Esophagus (tissue), 2 donors: Measurements from ENCODE around the gene RUNX1. TPM values are rescaled to one million over a fixed set of nuclear protein-coding genes. Genes with fewer than 3 reads are reported as not detected.
"Not testable (repeated sequence)": the region's sequence is repeated elsewhere in the genome, so short reads cannot be mapped to it uniquely, and the experiment has no call there.

Source experiments
- H3K27ac ChIP-seq, 2 donors: one replicate each; pipeline ENCODE4 v1.5.1; 2013; ENCODE audit warnings: low read depth in 2 of 2, mild to moderate bottlenecking in 2 of 2, inconsistent platforms in 1 of 2, low read length in 1 of 2, moderate library complexity in 1 of 2
- H3K27me3 ChIP-seq, 2 donors: one replicate each; pipeline ENCODE4 v1.6.1; 2013; ENCODE audit warnings: low read length in 2 of 2, control low read depth in 1 of 2, mild to moderate bottlenecking in 1 of 2; ENCODE audit not compliant: insufficient read depth in 2 of 2, control insufficient read depth in 1 of 2
- H3K36me3 ChIP-seq, 2 donors: one replicate each; pipeline ENCODE4 v1.6.1; 2013; ENCODE audit warnings: low read length in 1 of 2; ENCODE audit not compliant: control insufficient read depth in 2 of 2, insufficient read depth in 2 of 2
- H3K4me1 ChIP-seq, 2 donors: one replicate each; pipeline ENCODE4 v1.6.1; 2013; ENCODE audit warnings: low read length in 1 of 2; ENCODE audit not compliant: control insufficient read depth in 2 of 2, insufficient read depth in 2 of 2
- H3K4me3 ChIP-seq, 2 donors: one replicate each; pipeline ENCODE4 v1.5.1; 2013; ENCODE audit warnings: low read length in 2 of 2, mild to moderate bottlenecking in 2 of 2, low read depth in 1 of 2, moderate library complexity in 1 of 2
- H3K9me3 ChIP-seq, 2 donors: one replicate each; pipeline ENCODE4 v1.6.1; 2013; ENCODE audit warnings: mild to moderate bottlenecking in 2 of 2, low read depth in 1 of 2, low read length in 1 of 2, moderate library complexity in 1 of 2; ENCODE audit not compliant: control insufficient read depth in 2 of 2, insufficient read depth in 1 of 2
- WGBS, 2 donors: extraction: QIAGEN DNeasy Blood & Tissue Kit; methylation state at CpG; one replicate each; pipeline ENCODE4 v1.1.7; 2013; 5-methylcytosine and 5-hydroxymethylcytosine counted together
- polyA plus RNA-seq, 2 donors: library from polyadenylated mRNA; stranded (reverse); fragments of 200-250 nt; gene quantifications; one replicate each; pipeline ENCODE4 v1.2.3, GENCODE V29; 2013
- donor health status: healthy with polysubstance abuse.
- donor health status: Bipolar disorder and iron deficiency.

RUNX1 gene
- polyA plus RNA-seq, 2 donors: 4.4 to 6.4 TPM

GRCh38 chr21:34810786-34811185 is 238.3 kb downstream of the RUNX1 start:
- WGBS, 2 donors: 82 to 83% methylated on average over 6 of the region's 6 CpGs
- no peaks in the 10 kb centered on the region for H3K27me3 ChIP-seq
- no peaks in the 10 kb centered on the region for H3K9me3 ChIP-seq
- no peak overlapping the region for H3K4me3 ChIP-seq
- peaks cover 0 to 2% of the 10 kb centered on the region in 2 donors for H3K36me3 ChIP-seq
- no peak overlapping the region for H3K27ac ChIP-seq
- H3K4me1 ChIP-seq: peaks cover 0 to 20% of the 10 kb centered on the region in 2 donors

GRCh38 chr21:34809822-34810221 is 239.3 kb downstream of the RUNX1 start:
- peaks cover 0 to 2% of the 10 kb centered on the region in 2 donors for H3K36me3 ChIP-seq
- peaks cover 0 to 20% of the 10 kb centered on the region in 2 donors for H3K4me1 ChIP-seq
- WGBS, 2 donors: 95 to 97% methylated on average over 6 of the region's 6 CpGs
- H3K9me3 ChIP-seq: no peaks in the 10 kb centered on the region
- no peak overlapping the region for H3K27ac ChIP-seq
- H3K4me3 ChIP-seq: no peak overlapping the region
- no peaks in the 10 kb centered on the region for H3K27me3 ChIP-seq

GRCh38 chr21:34808569-34809204 is 240.4 kb downstream of the RUNX1 start:
- Histone ChIP-seq H3K36me3 (peaks cover 0 to 2% of the 10 kb centered on the region in 2 donors), H3K9me3 (no peaks in the 10 kb centered on the region), H3K27ac (peak overlapping the region; percentile 88 to 92), H3K27me3 (no peaks in the 10 kb centered on the region), H3K4me3 (no peak overlapping the region), H3K4me1 (peaks cover 0 to 20% of the 10 kb centered on the region in 2 donors)
- 54% methylated on average over 7 of the region's 7 CpGs for WGBS, 2 donors

- WGBS, 2 donors: 46 to 57% methylated on average over 14 to 15 of the region's 15 CpGs
- peaks cover 0 to 15% of the 10 kb centered on the region in 2 donors for H3K4me1 ChIP-seq
- H3K27ac ChIP-seq: peak overlapping the region; percentile 88 to 92
- no peak overlapping the region for H3K4me3 ChIP-seq
- H3K36me3 ChIP-seq: peaks cover 0 to 2% of the 10 kb centered on the region in 2 donors
- no peaks in the 10 kb centered on the region for H3K27me3 ChIP-seq
- no peaks in the 10 kb centered on the region for H3K9me3 ChIP-seq
Observed at GRCh38 chr21:34807881-34808568, 241.1 kb downstream of the RUNX1 start.

GRCh38 chr21:34807146-34807880 is 241.8 kb downstream of the RUNX1 start:
- Histone ChIP-seq H3K27me3 (no peaks in the 10 kb centered on the region), H3K36me3 (peaks cover 0 to 2% of the 10 kb centered on the region in 2 donors), H3K4me3 (no peak overlapping the region), H3K4me1 (peaks cover 0 to 15% of the 10 kb centered on the region in 2 donors), H3K9me3 (no peaks in the 10 kb centered on the region), H3K27ac (peak overlapping the region; percentile 88 to 92)
- WGBS, 2 donors: 75 to 81% methylated on average over 7 of the region's 7 CpGs

- WGBS, 2 donors: 93 to 98% methylated on average over 3 of the region's 3 CpGs
Observed at GRCh38 chr21:34806423-34806822, 242.7 kb downstream of the RUNX1 start.

GRCh38 chr21:34805157-34805556 is 243.9 kb downstream of the RUNX1 start:
- Histone ChIP-seq H3K27me3 (no peaks in the 10 kb centered on the region), H3K9me3 (no peaks in the 10 kb centered on the region), H3K27ac (no peak overlapping the region), H3K4me3 (no peak overlapping the region), H3K36me3 (no peaks in the 10 kb centered on the region), H3K4me1 (peaks cover 0 to 15% of the 10 kb centered on the region in 2 donors)

More at GRCh38 chr21:34806423-34806822, 242.7 kb downstream of the RUNX1 start:
- H3K9me3 ChIP-seq: no peaks in the 10 kb centered on the region
- no peak overlapping the region for H3K4me3 ChIP-seq
- peaks cover 0 to 2% of the 10 kb centered on the region in 2 donors for H3K36me3 ChIP-seq
- peaks cover 0 to 15% of the 10 kb centered on the region in 2 donors for H3K4me1 ChIP-seq
- H3K27ac ChIP-seq: no peak overlapping the region
- no peaks in the 10 kb centered on the region for H3K27me3 ChIP-seq

- H3K4me1 ChIP-seq: peaks cover 0 to 15% of the 10 kb centered on the region in 2 donors
- not testable (repeated sequence) for H3K36me3 ChIP-seq, H3K27ac ChIP-seq, H3K27me3 ChIP-seq, H3K9me3 ChIP-seq, H3K4me3 ChIP-seq
- WGBS, 2 donors: 89 to 91% methylated on average over 7 of the region's 7 CpGs
Observed at GRCh38 chr21:34804584-34804983, 244.5 kb downstream of the RUNX1 start.

GRCh38 chr21:34803782-34804370 is 245.2 kb downstream of the RUNX1 start:
- no peaks in the 10 kb centered on the region for H3K9me3 ChIP-seq
- peaks cover 0 to 3% of the 10 kb centered on the region in 2 donors for H3K36me3 ChIP-seq
- H3K27me3 ChIP-seq: no peaks in the 10 kb centered on the region
- H3K4me3 ChIP-seq: no peak overlapping the region
- no peak overlapping the region for H3K27ac ChIP-seq
- H3K4me1 ChIP-seq: peaks cover 0 to 11% of the 10 kb centered on the region in 2 donors
- WGBS, 2 donors: 88% methylated on average over 2 of the region's 2 CpGs
